Vagina (tissue), 2 donors: ENCODE results near the gene FAM20B.

Experiments used
- POLR2A ChIP-seq, 2 donors: fragments of 450-650 bp; IDR thresholded peaks; one replicate each; pipeline ENCODE4 v1.6.1; 2017; ENCODE audit warnings: antibody characterized with exemption in 2 of 2, mild to moderate bottlenecking in 2 of 2, moderate library complexity in 2 of 2
- TF ChIP-seq, protein P1 (sequence below), 3 experiments: fragments of 450-650 bp in 2 of 3; fragments of 200-600 bp in 1 of 3; sonication (generic) in 1 of 3; IDR thresholded peaks; one replicate each; pipeline ENCODE4 v1.5.1; 2017 to 2019; ENCODE audit warnings: antibody characterized with exemption in 3 of 3, mild to moderate bottlenecking in 2 of 3, moderate library complexity in 2 of 3

GRCh38 chr1:179015396-179015795 lies 10.3 kb upstream of the FAM20B start:
- TF ChIP-seq, protein P1, sequence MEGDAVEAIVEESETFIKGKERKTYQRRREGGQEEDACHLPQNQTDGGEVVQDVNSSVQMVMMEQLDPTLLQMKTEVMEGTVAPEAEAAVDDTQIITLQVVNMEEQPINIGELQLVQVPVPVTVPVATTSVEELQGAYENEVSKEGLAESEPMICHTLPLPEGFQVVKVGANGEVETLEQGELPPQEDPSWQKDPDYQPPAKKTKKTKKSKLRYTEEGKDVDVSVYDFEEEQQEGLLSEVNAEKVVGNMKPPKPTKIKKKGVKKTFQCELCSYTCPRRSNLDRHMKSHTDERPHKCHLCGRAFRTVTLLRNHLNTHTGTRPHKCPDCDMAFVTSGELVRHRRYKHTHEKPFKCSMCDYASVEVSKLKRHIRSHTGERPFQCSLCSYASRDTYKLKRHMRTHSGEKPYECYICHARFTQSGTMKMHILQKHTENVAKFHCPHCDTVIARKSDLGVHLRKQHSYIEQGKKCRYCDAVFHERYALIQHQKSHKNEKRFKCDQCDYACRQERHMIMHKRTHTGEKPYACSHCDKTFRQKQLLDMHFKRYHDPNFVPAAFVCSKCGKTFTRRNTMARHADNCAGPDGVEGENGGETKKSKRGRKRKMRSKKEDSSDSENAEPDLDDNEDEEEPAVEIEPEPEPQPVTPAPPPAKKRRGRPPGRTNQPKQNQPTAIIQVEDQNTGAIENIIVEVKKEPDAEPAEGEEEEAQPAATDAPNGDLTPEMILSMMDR (IDR thresholded peaks at IDR 0.05) = no peak
- no peak for TF ChIP-seq POLR2A (IDR thresholded peaks at IDR 0.05)
